Mesenteric fat pad (tissue), 1 donor: Measurements from ENCODE around the gene BTAF1. TPM values are rescaled to one million over a fixed set of nuclear protein-coding genes. Genes with fewer than 3 reads are reported as not detected.

Source experiments
- DNase-seq: peaks from one replicate; pipeline ENCODE4 v3.0.0-alpha.2; 2020; ENCODE audit warnings: low spot score
- total RNA-seq: library from RNA; stranded (reverse); fragmentation: NEBNext Ultra II Directional; extraction: Animal tissue kit (Norgen Biotek cat#: 25700); gene quantifications from one replicate; pipeline ENCODE4 v1.2.1, GENCODE V29; 2021
- donor health status: DM: yes; HTN: yes; CAD: no.

Gene BTAF1
- total RNA-seq, 1 donor from 2014 or later: 30.9 TPM

GRCh38 chr10:92047215-92047614 lies 123.6 kb downstream of the BTAF1 start:
- DNase-seq: no peak

- DNase-seq: no peak
These were observed 128.5 kb downstream of the BTAF1 start for GRCh38 chr10:92052088-92052487.

GRCh38 chr10:92052741-92053140 lies 129.2 kb downstream of the BTAF1 start:
- DNase-seq: no peak

- DNase-seq: no peak
These were observed 131.2 kb downstream of the BTAF1 start for GRCh38 chr10:92054807-92055206.

- DNase-seq: no peak
These were observed 138.7 kb downstream of the BTAF1 start for GRCh38 chr10:92062273-92062672.

- DNase-seq: no peak
These were observed 140.9 kb downstream of the BTAF1 start for GRCh38 chr10:92064506-92064905.

- DNase-seq: no peak
These were observed 142.8 kb downstream of the BTAF1 start for GRCh38 chr10:92066386-92066785.

- no peak for DNase-seq
These were observed 145.3 kb downstream of the BTAF1 start for GRCh38 chr10:92068900-92069299.

GRCh38 chr10:92074126-92074887 lies 150.7 kb downstream of the BTAF1 start:
- no peak for DNase-seq

- DNase-seq: no peak
These were observed 152.3 kb downstream of the BTAF1 start for GRCh38 chr10:92075829-92076228.

GRCh38 chr10:92076722-92077121 lies 153.2 kb downstream of the BTAF1 start:
- DNase-seq: no peak

GRCh38 chr10:92079003-92079402 lies 155.4 kb downstream of the BTAF1 start:
- no peak for DNase-seq

Other genes starting within 250 kb of the BTAF1 start
- 33.7 TPM for gene TNKS2, start 125.3 kb upstream of the BTAF1 start, total RNA-seq
- 1.1 TPM for gene FGFBP3, start 14.3 kb upstream of the BTAF1 start, total RNA-seq